Endometrial microvascular endothelial cells (primary cell): Measurements from ENCODE around the gene ALKBH6. TPM values are rescaled to one million over a fixed set of nuclear protein-coding genes. Genes with fewer than 3 reads are reported as not detected.
"Not testable (repeated sequence)": the region's sequence is repeated elsewhere in the genome, so short reads cannot be mapped to it uniquely, and the experiment has no call there.

Source experiments
- in situ Hi-C: cut with HindIII; loops from 2 replicates; pipeline ENCODE4 v1.10.0; 2017; ENCODE audit warnings: low sequenced_read_pairs, low pct_unique_long_range_greater_than_20kb; ENCODE audit errors: inconsistent ontology term
- total RNA-seq: library from RNA; depleted of rRNA; stranded (reverse); fragments of >200 nt; gene quantifications from one replicate; pipeline ENCODE4 v1.2.3, GENCODE V29; 2015; ENCODE audit errors: inconsistent ontology term

The ALKBH6 gene
- 36.1 TPM for total RNA-seq

DNA sequence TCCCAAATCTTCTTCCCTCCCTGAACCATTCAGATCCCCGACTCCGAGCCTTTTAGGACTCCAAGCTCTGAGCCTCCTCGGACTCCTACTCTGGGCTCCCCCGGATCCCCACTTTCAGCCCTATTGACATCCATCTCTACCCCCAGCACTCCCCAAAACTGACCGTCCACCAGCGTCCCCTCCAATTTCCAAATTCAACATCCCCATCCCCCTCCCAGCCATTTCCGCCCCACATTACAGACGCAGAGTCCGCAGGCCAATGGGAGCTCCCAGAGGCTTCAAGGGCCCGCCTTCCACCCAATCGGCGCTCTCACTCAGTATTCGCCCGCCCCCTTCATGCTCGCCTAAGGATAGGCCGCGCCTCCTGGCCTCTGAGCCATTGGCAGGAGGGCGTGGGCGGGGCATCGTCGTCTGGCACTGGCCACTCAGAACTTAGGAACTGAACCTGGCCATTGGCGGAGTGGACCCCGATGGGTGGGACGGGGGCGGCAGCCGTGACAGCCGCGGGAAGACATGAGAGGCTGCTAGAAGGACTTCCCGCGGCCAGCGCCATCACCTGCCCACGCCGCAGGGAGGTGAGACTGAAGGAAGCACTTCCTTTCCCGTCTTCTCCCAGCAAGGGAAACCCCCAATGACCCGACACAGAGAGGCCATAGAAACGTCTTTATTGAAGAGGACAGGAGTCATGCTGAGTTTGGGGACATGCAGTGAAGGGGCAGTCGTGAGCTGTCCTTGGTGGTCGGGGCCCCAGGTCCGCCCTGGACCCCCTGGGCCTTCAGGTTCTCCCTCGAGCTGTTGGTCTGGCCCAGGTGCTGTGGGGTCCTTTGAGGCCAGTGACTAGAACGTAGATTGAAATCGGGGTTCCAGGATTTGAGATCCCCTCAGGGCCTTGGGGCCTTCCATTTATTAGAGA is at the start of gene ALKBH6:
ALKBH6 (minus strand) TSS at position 202 of the 913 bp plus-strand sequence. CDS start 816 bp downstream, outside the sequence.
- in situ Hi-C loops: no loop called here

DNA sequence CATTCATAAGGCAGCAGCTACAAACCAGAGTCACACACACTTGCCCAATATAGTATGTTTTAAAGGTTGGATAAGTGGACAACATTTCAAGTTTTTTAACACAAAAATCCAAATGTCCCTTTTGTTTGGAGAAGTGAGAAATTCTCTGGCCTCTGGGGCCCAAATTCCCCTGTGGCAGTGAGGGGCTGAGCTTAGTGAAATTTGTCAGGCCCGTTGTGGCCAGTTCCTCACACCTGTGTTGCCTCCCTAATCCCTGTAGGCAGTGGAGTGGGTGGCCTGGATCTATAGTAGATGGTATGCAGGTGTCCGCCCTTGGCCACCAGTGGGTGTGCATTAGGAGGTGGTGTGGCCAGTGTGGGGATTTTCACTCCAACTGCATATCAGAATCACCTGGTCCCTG is 47.4 kb upstream of the ALKBH6 start:
- in situ Hi-C loops: no loop called here

DNA sequence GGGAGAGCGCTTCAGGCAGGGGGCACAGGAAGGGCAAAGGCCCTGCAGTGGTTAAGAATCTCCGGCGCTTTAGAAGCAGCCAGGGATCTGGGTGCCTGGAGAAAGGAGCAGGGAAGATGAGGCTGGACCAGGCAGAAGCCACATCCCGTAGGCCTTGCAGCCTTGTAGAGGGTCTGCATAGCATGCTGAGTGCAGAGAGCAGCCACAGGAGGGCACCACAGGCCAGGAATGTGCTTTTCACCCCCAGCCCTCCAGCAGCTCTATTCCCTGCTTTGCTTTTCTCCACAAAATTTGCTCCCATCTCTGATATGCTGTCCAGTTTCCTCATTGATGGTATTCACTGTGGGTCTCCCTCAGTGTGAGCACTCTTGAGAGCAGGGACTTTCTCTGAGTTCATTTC is 46.4 kb upstream of the ALKBH6 start:
- in situ Hi-C loops: no loop called here

DNA sequence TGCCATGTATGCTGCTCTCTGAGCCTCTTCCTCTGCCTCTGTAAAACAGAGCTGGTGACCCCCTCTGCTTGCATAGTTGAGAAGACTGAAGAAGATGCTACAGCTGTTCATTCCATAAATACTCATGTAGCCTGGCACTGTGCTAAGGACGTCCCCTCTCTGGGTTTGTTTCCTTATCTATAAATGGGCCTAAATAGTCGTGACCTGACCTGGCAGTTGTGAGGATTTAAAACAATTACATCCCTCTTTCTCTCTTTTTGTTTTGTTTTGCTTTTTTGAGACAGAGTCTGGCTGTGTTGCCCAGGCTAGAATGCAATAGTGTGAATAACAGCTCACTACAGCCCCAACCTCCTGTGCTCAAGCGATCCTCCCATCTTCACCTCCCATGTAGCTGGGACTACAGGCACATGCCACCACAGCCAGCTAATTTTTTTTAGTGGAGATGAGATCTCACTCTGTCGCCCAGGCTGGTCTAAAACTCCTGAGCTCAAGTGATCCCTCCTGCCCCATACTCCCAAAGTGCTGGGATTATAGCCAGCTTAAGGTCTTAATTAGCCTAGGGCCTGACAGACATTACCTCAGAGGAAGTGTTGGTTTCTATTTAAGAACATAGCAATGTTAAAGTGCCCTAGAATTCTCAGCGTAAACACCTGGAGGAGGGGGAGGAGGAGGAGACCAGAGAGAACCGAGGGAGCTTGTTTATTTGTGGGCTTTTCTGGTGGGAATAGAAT is 45.3 kb upstream of the ALKBH6 start:
- in situ Hi-C loops: no loop called here

DNA sequence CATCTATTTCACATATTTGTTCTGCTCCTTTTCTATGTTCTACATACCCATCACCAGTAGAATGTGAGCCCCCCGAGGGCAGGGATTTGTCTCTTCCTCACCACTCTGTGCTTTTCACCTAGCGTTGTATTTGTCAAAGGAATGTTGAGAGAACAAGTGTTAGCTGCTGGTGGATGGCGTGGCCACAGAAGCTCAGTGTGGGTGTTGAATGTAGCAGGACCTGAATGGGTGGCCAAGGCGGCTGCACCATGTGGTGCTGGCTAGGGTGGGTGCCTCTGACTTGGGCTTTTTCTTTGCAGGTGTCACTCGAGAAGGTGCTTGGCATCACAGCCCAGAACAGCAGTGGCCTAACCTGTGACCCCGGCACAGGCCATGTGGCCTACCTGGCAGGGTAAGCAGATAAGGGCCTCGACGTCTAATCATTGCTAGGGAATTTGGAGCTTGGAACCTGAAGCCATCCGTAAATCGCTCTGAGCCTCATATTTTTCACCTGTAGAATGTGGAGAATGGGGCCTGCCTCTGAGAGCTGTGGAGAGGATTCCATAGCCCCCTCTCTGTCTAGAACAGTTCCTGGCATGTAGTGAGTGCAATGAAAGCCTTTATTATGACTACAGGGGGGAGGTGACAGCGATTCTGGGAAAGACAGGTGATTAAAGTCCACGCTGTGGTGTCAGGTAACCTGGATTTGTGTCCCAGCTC is 44.6 kb upstream of the ALKBH6 start:
- in situ Hi-C loops: no loop called here

DNA sequence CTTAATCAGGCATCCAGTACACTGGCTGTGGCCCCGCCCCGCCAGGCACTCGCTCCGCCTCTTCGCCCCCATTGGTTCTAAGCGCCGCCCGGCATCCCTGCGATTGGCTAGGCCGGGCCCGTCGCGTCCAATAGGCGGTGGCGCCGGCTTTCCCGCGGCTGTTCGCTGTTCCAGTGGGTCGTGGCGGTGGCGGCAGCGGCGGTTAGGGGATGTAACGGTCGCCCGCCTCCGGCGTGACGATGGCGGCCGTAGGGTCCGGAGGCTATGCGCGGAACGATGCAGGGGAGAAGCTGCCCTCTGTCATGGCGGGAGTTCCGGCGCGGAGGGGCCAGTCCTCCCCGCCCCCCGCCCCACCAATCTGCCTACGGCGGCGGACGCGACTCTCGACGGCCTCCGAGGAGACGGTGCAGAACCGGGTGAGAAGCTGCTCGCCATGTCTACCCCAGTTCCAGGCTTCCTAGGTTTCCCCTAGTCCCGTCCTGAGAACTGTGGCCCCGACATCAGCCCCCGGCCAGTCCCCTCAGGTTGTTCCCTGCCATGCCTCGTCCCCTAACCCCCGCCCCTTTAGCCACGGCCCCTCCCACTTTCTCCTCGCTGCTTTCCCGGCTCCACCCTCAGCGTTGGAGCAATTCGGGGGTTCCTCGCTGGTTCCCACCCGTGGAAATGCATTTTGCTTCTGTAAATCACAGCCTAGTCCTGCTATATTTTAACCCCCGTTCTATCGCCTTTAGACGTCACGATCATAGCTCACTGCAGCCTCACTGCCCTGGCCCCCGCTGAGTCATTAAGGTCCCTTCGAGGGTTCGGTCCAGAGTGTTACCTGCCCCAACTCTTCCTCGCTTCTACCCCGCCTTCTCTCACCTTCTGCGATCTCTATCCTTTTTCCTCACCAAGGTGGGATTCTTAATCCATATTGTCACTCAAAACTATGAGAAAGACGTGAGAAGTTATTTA is 41.0 kb upstream of the ALKBH6 start, which contains the start of gene WDR62:
WDR62 (plus strand) TSS at position 165 of the 954 bp plus-strand sequence; CDS start at position 240, 75 bp downstream.
- in situ Hi-C loops: no loop called here

DNA sequence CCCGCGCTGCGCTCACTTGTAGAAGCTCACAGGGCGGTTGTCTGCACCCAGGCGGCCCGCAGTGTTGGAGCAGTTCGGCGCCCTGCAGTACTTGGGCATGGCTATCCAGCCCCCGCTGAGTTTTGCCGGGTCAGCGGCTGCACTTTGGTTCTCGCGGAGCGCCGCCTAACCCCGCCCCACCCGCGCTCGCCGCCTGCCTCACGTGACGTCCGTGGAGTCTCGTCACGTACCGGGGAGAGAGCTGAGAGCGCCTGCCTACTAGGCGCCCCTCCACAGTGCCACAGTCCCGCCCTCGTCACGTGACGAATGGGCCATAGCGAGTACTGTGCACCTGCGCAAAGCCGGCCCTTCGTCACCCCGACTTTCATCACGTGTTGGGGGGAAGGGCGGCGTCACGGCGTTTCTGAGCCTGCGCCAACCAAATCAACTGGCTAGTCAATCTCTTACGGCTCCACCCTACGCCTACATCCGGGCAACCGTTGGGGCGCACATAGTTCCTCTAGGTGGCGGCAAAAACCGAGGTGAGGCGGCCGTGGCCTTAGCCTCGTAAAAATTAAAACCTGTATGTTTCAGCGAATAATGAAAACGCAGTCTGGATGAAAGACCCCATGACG is 40.2 kb upstream of the ALKBH6 start, which contains the start of gene THAP8:
THAP8 (minus strand) TSS at position 167 of the 614 bp plus-strand sequence; CDS start at position 99, 68 bp downstream.
- in situ Hi-C loops: no loop called here

DNA sequence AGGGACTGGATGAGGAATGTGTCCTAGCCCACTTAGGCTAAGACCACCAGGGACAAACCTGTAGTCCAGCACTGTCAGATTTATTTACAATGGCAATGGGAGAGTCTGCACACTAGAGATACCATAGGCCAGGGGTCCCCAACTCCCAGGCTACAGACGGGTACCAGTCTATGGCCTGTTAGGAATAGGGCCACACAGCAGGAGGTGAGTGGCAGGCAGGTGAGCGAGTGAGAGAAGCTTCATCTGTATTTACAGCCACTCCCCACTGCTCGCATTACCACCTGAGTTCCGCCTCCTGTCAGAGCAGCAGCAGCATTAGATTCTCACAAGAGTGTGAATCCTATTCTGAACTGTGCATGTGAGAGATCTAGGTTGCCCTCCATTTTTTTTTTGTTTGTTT is 37.6 kb upstream of the ALKBH6 start:
- in situ Hi-C loops: no loop called here

DNA sequence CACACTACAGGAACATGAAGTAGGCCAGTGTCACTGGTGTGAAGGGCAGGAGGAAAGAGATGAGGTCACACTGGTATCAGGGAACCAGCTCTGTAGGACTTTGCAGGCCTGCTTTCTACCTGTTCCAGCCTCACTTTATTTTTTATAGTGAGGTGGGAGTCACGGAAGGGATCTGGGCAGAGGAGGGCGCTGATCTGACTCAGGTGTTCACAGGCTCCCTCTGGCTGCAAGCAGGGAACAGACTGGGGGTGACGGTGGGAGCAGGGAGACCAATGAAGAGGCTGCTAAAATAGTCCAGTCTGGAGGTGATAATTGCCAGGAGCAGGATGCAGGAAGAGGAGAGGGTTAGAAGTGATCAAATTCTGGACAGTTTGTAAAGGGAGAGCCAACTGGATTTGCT is 37.2 kb upstream of the ALKBH6 start:
- in situ Hi-C loops: no loop called here

DNA sequence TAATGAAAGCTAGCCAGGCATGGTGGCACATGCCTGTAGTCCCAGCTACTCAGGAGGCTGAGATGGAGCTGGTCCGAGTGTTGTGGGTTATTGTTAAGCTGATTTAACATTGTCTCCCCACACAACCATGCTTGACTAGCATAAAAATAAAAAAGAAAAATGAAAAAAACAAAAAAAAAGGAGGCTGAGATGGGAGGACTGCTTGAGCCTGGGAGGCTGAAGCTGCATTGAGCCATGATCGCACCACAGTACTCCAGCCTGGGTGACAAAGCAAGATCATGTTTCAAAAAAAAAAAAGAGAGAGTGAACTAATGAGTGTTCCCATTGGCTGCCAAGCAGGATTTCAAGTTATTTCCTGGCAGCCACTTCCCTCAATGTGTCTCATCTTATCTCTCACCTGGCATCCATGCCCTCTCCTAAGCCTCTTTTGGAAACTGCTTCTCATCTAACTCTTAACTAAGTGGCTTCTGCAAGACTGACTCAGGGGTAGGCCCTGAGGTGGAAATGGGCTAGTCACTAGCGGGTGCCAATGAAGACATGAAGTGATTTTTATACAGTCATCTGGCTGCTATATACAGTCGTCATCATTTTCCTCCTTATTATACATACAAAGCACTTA is 35.2 kb upstream of the ALKBH6 start:
- in situ Hi-C loops: no loop called here

DNA sequence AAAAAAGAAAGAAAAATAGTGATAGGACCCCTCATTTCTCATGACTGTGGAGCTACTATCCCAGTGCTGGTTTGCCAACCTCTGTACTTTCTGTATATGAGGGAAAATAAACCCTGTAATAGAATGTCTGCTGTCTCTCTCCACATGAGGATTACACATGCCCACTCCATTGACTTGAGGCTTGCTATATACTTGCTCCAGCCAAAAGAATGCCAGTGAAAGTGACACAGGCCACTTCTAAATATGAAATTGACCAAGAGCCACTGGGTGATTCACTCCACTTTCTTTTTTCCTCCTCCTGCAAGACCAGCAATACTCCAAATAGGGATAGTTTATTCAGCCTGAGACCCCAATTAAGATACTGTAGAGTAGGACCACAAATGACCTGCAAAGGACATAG is 33.8 kb upstream of the ALKBH6 start:
- in situ Hi-C loops: no loop called here

DNA sequence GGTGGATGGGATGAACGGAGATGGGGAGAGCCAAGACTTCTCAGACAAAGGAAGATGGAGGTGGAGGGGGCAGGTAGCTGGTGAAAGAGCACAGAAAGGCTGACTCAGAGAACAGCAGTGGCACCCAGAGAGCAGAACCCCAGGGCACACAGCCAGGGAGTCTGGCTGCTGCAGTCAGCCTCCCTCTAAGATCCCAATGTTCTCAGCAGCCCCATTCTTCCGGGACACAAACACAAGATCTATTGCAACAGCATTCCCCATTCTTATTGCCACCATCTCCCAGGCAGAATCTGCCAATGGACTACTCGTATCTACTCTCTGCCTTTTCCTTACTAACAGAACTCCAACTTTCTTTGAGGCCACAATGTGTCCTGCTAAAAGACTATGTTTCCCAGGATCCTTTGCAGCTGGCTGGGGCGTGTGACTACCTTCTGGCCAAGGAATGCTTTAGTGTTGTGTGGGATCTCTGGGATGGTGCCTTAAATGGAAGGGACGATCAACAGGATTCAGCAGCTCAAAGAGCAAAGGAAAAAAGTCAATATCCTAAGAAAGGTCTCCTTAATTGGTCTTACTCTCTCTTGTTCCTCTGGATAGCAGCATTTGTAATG is 32.5 kb upstream of the ALKBH6 start:
- in situ Hi-C loops: no loop called here

DNA sequence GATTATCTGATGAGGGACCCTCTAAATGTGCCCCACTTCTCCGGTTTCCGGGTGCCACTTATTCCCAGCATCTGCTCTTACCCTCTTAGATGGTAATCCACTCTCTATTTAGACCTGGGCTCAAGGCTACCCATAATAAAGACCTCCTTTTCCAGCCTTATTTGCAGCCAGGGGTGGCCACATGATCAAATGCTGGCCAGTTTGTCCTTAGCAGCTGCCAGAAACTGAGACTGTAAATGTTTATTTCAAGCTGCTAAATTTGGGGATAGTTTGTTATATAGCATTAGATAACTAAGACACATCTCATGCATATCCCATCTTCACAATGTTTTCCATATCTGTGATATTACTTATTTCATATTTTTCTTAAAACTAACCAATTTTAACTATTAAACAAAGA is 29.9 kb upstream of the ALKBH6 start:
- in situ Hi-C loops: no loop called here

DNA sequence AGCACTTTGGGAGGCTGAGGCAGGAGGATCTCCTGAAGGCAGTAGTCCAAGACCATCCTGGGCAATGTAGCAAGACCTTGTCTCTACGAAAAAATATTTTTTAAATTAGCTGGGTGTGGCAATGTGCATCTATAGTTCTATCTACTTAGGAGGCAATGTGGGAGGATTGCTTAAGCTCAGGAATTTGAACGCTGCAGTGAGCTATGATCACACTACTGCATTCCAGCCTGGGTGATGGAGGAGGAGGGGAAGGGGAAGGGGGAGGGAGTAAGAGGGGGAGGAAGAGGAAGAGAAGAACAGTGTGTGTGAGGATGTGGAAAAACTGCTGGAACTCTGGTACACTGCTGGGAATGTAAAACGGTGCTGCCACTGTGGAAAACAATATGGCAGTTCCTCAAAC is 27.8 kb upstream of the ALKBH6 start:
- in situ Hi-C loops: no loop called here

DNA sequence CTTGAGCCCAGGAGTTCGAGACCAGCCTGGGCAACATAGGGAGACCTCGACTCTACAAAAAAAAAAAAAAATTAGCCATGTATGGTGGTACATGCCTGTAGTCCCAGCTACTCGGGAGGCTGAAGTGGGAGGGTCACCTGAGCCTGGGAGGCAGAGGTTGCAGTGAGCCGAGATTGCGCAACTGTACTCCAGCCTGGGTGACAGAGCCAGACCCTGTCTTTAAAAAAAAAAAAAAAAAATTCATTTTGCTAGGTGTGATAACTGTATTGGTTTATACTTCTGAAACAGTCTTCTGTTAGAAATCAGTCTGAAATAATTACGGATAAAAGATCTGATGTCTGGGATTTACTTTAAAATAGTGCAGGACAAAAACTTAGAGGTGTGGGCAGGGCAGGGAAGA is 27.1 kb upstream of the ALKBH6 start:
- in situ Hi-C loops: not testable (repeated sequence)

DNA sequence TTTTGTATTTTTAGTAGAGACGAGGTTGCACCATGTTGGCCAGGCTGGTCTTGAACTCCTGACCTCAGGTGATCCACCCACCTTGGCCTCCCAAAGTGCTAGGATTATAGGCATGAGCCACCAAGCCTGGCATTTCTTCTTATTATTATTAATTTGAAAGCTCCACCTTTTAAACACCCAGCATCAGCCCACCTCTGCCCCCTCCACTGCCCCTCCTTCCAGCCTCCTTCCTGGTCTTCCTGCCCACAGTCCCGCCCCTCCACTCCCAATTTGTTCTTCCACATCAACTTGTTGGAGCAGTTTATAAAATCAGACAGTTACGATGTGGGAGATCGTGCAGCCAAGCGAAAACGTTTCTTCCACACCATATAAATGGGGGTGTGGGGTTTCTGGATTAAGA is 26.5 kb upstream of the ALKBH6 start:
- in situ Hi-C loops: no loop called here
